Loucy (cell line): ENCODE results near the gene LHFPL3.

Experiments used
- H2AFZ ChIP-seq: fragments of 200-600 bp; sonication (generic); 2 replicates; pipeline ENCODE4 v1.6.0; 2016; ENCODE audit warnings: antibody characterized with exemption, mild to moderate bottlenecking, low read length, moderate library complexity
- H3F3A ChIP-seq: fragments of 200-600 bp; 2 replicates; pipeline ENCODE4 v1.6.0; 2016; ENCODE audit warnings: antibody characterized with exemption, low read depth, mild to moderate bottlenecking
- H3K27me3 ChIP-seq: fragments of 200-600 bp; sonication (generic); 2 replicates; pipeline ENCODE4 v1.6.1; 2014; ENCODE audit warnings: low read length, mild to moderate bottlenecking; ENCODE audit not compliant: insufficient read depth, poor library complexity, severe bottlenecking
- H3K36me3 ChIP-seq: fragments of 200-600 bp; sonication (generic); 2 replicates; pipeline ENCODE4 v1.6.1; 2016; ENCODE audit warnings: low read length; ENCODE audit not compliant: insufficient read depth
- H3K4me1 ChIP-seq: fragments of 200-600 bp; sonication (generic); 2 replicates; pipeline ENCODE4 v1.5.1; 2014; ENCODE audit warnings: low read length, mild to moderate bottlenecking; ENCODE audit not compliant: insufficient read depth, poor library complexity, severe bottlenecking
- H3K4me2 ChIP-seq: fragments of 200-600 bp; sonication (generic); 2 replicates; pipeline ENCODE4 v1.6.0; 2014; ENCODE audit warnings: antibody characterized with exemption, low read length, low read depth, mild to moderate bottlenecking; ENCODE audit not compliant: poor library complexity, severe bottlenecking
- H3K4me3 ChIP-seq: fragments of 200-600 bp; sonication (generic); 2 replicates; pipeline ENCODE4 v1.5.1; 2014; ENCODE audit warnings: low read length, mild to moderate bottlenecking, mixed read lengths; ENCODE audit not compliant: poor library complexity, severe bottlenecking
- H3K79me2 ChIP-seq: fragments of 200-600 bp; sonication (generic); 2 replicates; pipeline ENCODE4 v1.6.1; 2014; ENCODE audit warnings: low read length; ENCODE audit not compliant: insufficient read depth
- H3K9ac ChIP-seq: fragments of 200-600 bp; sonication (generic); 2 replicates; pipeline ENCODE4 v1.6.0; 2014; ENCODE audit warnings: mild to moderate bottlenecking, low read depth, low read length, moderate library complexity; ENCODE audit not compliant: poor library complexity, severe bottlenecking
- H3K9me2 ChIP-seq: fragments of 200-600 bp; sonication (generic); replicated peaks from 2 replicates; pipeline ENCODE4 v1.6.1; 2016; ENCODE audit warnings: low read depth, low read length, mixed read lengths
- H3K9me3 ChIP-seq: fragments of 200-600 bp; sonication (generic); 2 replicates; pipeline ENCODE4 v1.6.1; 2014; ENCODE audit warnings: mild to moderate bottlenecking, antibody characterized with exemption, low read length, low read depth; ENCODE audit not compliant: insufficient read depth
- H4K20me1 ChIP-seq: fragments of 200-600 bp; sonication (generic); 2 replicates; pipeline ENCODE4 v1.6.0; 2014; ENCODE audit warnings: antibody characterized with exemption, low read length, mild to moderate bottlenecking; ENCODE audit not compliant: insufficient read depth, poor library complexity, severe bottlenecking
- CTCF ChIP-seq: fragments of 200-600 bp; sonication (generic); conservative IDR thresholded peaks from 2 replicates; pipeline ENCODE4 v1.5.1; 2014; ENCODE audit warnings: mild to moderate bottlenecking, antibody characterized with exemption, low read length
- EZH2phosphoT487 ChIP-seq: fragments of 200-600 bp; IDR thresholded peaks from 2 replicates; pipeline ENCODE4 v1.6.1; 2018; ENCODE audit warnings: antibody characterized with exemption, mild to moderate bottlenecking, moderate library complexity, borderline replicate concordance

LHFPL3 gene

GRCh38 chr7:104838537-104839299 lies 510.3 kb downstream of the LHFPL3 start:
- Histone ChIP-seq H3K9ac (no peak overlapping the region), H3K27me3 (no peaks in the 10 kb centered on the region), H3K36me3 (no peaks in the 10 kb centered on the region), H3K4me3 (no peak overlapping the region), H3K4me2 (no peak overlapping the region), H3K4me1 (no peaks in the 10 kb centered on the region), H3K9me3 (no peaks in the 10 kb centered on the region), H4K20me1 (no peaks in the 10 kb centered on the region), H3K9me2 (no peaks in the 10 kb centered on the region), H3F3A (no peaks in the 10 kb centered on the region), H2AFZ (no peak overlapping the region), H3K79me2 (no peaks in the 10 kb centered on the region)
- TF ChIP-seq EZH2phosphoT487 (no peak), CTCF (no peak)

GRCh38 chr7:104839842-104840241 lies 511.4 kb downstream of the LHFPL3 start:
- H3K4me3 ChIP-seq = no peak overlapping the region
- H3K27me3 ChIP-seq = no peaks in the 10 kb centered on the region
- H3K9me3 ChIP-seq = no peaks in the 10 kb centered on the region
- H2AFZ ChIP-seq = no peak overlapping the region
- no peaks in the 10 kb centered on the region for H3K4me1 ChIP-seq
- H4K20me1 ChIP-seq = no peaks in the 10 kb centered on the region
- no peak overlapping the region for H3K4me2 ChIP-seq
- no peaks in the 10 kb centered on the region for H3K36me3 ChIP-seq
- TF ChIP-seq EZH2phosphoT487 (no peak), CTCF (no peak)
- H3F3A ChIP-seq = no peaks in the 10 kb centered on the region
- H3K9ac ChIP-seq = no peak overlapping the region
- no peaks in the 10 kb centered on the region for H3K79me2 ChIP-seq
- no peaks in the 10 kb centered on the region for H3K9me2 ChIP-seq

GRCh38 chr7:104841798-104842197 lies 513.4 kb downstream of the LHFPL3 start:
- no peaks in the 10 kb centered on the region for H3F3A ChIP-seq
- H3K4me2 ChIP-seq = no peak overlapping the region
- no peaks in the 10 kb centered on the region for H3K27me3 ChIP-seq
- no peaks in the 10 kb centered on the region for H3K9me3 ChIP-seq
- no peaks in the 10 kb centered on the region for H3K4me1 ChIP-seq
- no peak overlapping the region for H3K9ac ChIP-seq
- H3K79me2 ChIP-seq = no peaks in the 10 kb centered on the region
- H4K20me1 ChIP-seq = no peaks in the 10 kb centered on the region
- H3K36me3 ChIP-seq = no peaks in the 10 kb centered on the region
- no peaks in the 10 kb centered on the region for H3K9me2 ChIP-seq
- H3K4me3 ChIP-seq = no peak overlapping the region
- H2AFZ ChIP-seq = no peak overlapping the region
- TF ChIP-seq CTCF = no peak
- TF ChIP-seq EZH2phosphoT487 = no peak
